OCI-LY1 (cell line): Measurements from ENCODE around the gene DCAF12.

ENCODE experiments used
- CTCF ChIP-seq: fragments of 200-600 bp; sonication (generic), shearing (Covaris generic); IDR thresholded peaks from 2 replicates; pipeline ENCODE4 v1.5.1; 2017; ENCODE audit warnings: mild to moderate bottlenecking, antibody characterized with exemption, low read length, moderate library complexity, mixed read lengths
- EZH2 ChIP-seq: fragments of 200-600 bp; sonication (generic), shearing (Covaris generic); IDR thresholded peaks from 2 replicates; pipeline ENCODE4 v1.8.0; 2017; ENCODE audit warnings: borderline replicate concordance, mixed run types, mild to moderate bottlenecking, antibody characterized with exemption, low read length, moderate library complexity, mixed read lengths

DNA sequence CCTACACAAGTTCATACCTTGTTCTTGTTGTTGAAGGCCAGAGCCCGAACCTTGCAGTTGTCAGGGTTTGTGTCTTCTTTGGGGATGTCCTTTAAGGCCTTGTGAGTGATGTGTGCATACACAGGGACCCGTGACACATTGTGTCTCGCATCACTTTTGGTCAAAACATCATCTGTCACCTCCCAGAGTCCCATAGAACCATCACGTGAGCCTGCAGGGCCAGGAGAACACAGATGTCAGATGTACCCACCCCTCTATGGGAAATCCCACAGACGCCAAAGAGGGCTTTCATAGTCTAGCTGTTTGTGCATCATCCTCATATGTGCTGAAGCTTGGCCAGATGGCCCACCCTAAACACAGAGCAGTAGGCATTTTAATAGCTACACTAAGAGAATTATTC, 28.2 kb downstream of the DCAF12 start:
- TF ChIP-seq CTCF: no peak
- no peak for TF ChIP-seq EZH2
